Left lung (tissue), 10 donors: Measurements from ENCODE around the gene CBL. TPM values are rescaled to one million over a fixed set of nuclear protein-coding genes. Genes with fewer than 3 reads are reported as not detected.

Experiments used
- ATAC-seq: fragments of 200-7000 bp; cut with Tn5 transposase; one replicate; pipeline ENCODE4 v1.9.1; 2020; ENCODE audit warnings: moderate library complexity
- DNase-seq, 4 donors: peaks; one replicate each; pipeline ENCODE4 v3.0.0-alpha.2; 2013 to 2020
- H3K27ac ChIP-seq, 2 donors: fragments of 200-600 bp; sonication (generic) in 1 of 2; one replicate each; pipeline versions ENCODE4 v1.5.0 to v1.8.0; 2020 to 2021
- H3K27me3 ChIP-seq, 2 donors: fragments of 200-600 bp; sonication (generic) in 1 of 2; one replicate each; pipeline versions ENCODE4 v1.5.0 to v1.8.0; 2020 to 2021
- H3K36me3 ChIP-seq, 2 donors: fragments of 200-600 bp; sonication (generic) in 1 of 2; one replicate each; pipeline versions ENCODE4 v1.5.0 to v1.8.0; 2020 to 2021
- H3K4me1 ChIP-seq, 2 donors: fragments of 200-600 bp; one replicate each; pipeline ENCODE4 v1.8.0; 2021
- H3K4me3 ChIP-seq, 2 donors: fragments of 200-600 bp; sonication (generic) in 1 of 2; one replicate each; pipeline versions ENCODE4 v1.5.0 to v1.8.0; 2020 to 2021; ENCODE audit warnings: mild to moderate bottlenecking in 1 of 2
- H3K9me3 ChIP-seq, 2 donors: fragments of 200-600 bp; sonication (generic) in 1 of 2; one replicate each; pipeline versions ENCODE4 v1.5.0 to v1.8.0; 2020 to 2021
- intact Hi-C, 2 donors: fragments of 100-400 bp; cut with DNase I; formaldehyde crosslinking; loops; one replicate each; pipeline versions ENCODE4 v1.11.2 to v1.14.2; 2022
- polyA plus RNA-seq, 6 donors: library from polyadenylated mRNA; unstranded; fragments of 120-200 nt; gene quantifications; one replicate each; pipeline ENCODE4 v1.2.1, GENCODE V29; 2013; ENCODE audit not compliant: insufficient read length in 6 of 6
- total RNA-seq, 2 donors: library from RNA; stranded (reverse); fragmentation: NEBNext Ultra II Directional; extraction: Animal tissue kit (Norgen Biotek cat#: 25700); gene quantifications; one replicate each; pipeline ENCODE4 v1.2.1, GENCODE V29; 2021
- TF ChIP-seq, protein P1 (sequence below), 2 donors: fragments of 200-600 bp; sonication (generic) in 1 of 2; IDR thresholded peaks; one replicate each; pipeline versions ENCODE4 v1.5.0 to v1.8.0; 2021; ENCODE audit warnings: antibody characterized with exemption in 2 of 2
- donor health status: DM: no; HTN: yes; CAD: no.
- donor health status: DM: no; HTN: no; CAD: no.

Gene CBL
- total and polyA plus RNA-seq, 8 donors: 18.9 to 36.6 (median 22.1) TPM

GRCh38 chr11:119266063-119266462 is 59.9 kb downstream of the CBL start:
- H3K9me3 ChIP-seq: no peaks in the 10 kb centered on the region
- no peak overlapping the region for H3K4me3 ChIP-seq
- no peaks in the 10 kb centered on the region for H3K27me3 ChIP-seq
- no peak overlapping the region for H3K27ac ChIP-seq
- intact Hi-C loops: no loop called here
- ATAC-seq: no peak
- no peaks in the 10 kb centered on the region for H3K36me3 ChIP-seq
- peaks cover 5 to 49% of the 10 kb centered on the region in 2 donors for H3K4me1 ChIP-seq
- TF ChIP-seq, protein P1, sequence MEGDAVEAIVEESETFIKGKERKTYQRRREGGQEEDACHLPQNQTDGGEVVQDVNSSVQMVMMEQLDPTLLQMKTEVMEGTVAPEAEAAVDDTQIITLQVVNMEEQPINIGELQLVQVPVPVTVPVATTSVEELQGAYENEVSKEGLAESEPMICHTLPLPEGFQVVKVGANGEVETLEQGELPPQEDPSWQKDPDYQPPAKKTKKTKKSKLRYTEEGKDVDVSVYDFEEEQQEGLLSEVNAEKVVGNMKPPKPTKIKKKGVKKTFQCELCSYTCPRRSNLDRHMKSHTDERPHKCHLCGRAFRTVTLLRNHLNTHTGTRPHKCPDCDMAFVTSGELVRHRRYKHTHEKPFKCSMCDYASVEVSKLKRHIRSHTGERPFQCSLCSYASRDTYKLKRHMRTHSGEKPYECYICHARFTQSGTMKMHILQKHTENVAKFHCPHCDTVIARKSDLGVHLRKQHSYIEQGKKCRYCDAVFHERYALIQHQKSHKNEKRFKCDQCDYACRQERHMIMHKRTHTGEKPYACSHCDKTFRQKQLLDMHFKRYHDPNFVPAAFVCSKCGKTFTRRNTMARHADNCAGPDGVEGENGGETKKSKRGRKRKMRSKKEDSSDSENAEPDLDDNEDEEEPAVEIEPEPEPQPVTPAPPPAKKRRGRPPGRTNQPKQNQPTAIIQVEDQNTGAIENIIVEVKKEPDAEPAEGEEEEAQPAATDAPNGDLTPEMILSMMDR (IDR thresholded peaks at IDR 0.05): no peak
- DNase-seq: no peak

DNA sequence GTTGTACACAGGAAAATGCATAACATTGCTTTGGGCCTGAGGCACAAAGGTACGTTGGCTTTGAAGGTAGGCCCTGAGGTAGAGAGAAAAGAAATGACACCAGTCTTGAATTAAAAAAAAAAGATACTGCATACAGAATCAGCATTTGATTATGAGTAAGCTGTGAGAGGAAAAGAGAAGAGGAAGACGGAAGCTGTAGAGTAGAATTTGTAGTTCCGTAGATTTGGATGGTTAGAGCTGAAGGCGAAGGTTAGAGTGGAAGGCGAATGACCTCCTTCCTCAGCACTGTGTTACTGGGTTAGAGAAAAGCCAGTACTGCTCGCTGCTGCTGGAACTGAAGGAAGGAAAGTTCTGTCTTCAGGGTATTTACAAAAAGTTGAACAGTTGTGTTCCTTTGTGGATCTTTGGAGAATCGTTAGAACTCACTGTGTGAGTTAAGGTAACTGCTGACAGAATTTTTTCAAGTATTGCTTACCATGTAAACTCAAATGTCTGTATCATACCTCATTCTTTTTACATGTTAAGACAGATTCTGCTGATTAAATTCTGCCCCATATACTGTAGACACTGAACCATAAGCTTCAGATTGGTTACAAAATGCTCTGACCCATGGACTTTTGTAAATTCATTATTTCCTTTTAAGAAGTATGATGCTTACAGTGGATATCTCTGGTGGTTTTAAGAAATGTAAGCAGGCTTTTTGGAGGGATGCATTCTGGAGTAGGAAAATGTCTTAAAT is 60.5 kb downstream of the CBL start:
- DNase-seq (no peak), ATAC-seq (no peak)
- intact Hi-C loops: no loop called here
- H3K4me1 ChIP-seq: peaks cover 5 to 49% of the 10 kb centered on the region in 2 donors
- TF ChIP-seq, protein P1 (IDR thresholded peaks at IDR 0.05): no peak
- no peaks in the 10 kb centered on the region for H3K27me3 ChIP-seq
- no peak overlapping the region for H3K4me3 ChIP-seq
- H3K36me3 ChIP-seq: peaks cover 0 to 2% of the 10 kb centered on the region in 2 donors
- no peak overlapping the region for H3K27ac ChIP-seq
- no peaks in the 10 kb centered on the region for H3K9me3 ChIP-seq

GRCh38 chr11:119267645-119268044 is 61.5 kb downstream of the CBL start:
- no peak for ATAC-seq
- peaks cover 5 to 41% of the 10 kb centered on the region in 2 donors for H3K4me1 ChIP-seq
- no peaks in the 10 kb centered on the region for H3K27me3 ChIP-seq
- H3K9me3 ChIP-seq: no peaks in the 10 kb centered on the region
- H3K4me3 ChIP-seq: no peak overlapping the region
- no peak for DNase-seq
- TF ChIP-seq, protein P1 (IDR thresholded peaks at IDR 0.05): no peak
- peaks cover 0 to 12% of the 10 kb centered on the region in 2 donors for H3K36me3 ChIP-seq
- H3K27ac ChIP-seq: no peak overlapping the region
- intact Hi-C loops: no loop called here

GRCh38 chr11:119273721-119274120 is 67.6 kb downstream of the CBL start:
- no peak for DNase-seq
- intact Hi-C loops: no loop called here
- H3K36me3 ChIP-seq: peaks cover 0 to 73% of the 10 kb centered on the region in 2 donors

DNA sequence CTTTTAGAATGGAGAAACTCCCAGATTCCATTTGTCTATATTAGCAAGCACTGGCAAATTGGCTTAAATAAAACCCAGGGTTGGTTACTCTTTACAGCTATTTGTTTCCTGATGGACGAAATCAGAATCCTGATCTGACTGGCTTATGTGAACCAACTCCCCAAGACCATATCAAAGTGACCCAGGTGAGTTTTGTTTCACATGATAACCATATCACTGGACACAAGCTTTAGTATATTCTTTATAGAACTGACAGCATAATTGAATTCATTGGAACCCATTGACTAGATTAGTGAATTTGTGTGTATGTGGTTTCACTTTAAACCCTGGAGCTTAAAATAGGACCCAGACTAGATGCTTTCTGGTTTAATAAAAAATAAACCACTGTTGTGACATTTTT is 71.5 kb downstream of the CBL start:
- DNase-seq: no peak
- Histone ChIP-seq H3K27ac (no peak overlapping the region), H3K4me3 (no peak overlapping the region), H3K36me3 (peaks cover 0 to 91% of the 10 kb centered on the region in 2 donors), H3K27me3 (no peaks in the 10 kb centered on the region), H3K9me3 (no peaks in the 10 kb centered on the region), H3K4me1 (no peaks in the 10 kb centered on the region)
- no peak for ATAC-seq
- TF ChIP-seq, protein P1 (IDR thresholded peaks at IDR 0.05): no peak
- intact Hi-C loops: no loop called here

More at GRCh38 chr11:119273721-119274120, 67.6 kb downstream of the CBL start:
- ATAC-seq: no peak
- Histone ChIP-seq H3K4me3 (no peak overlapping the region), H3K9me3 (no peaks in the 10 kb centered on the region), H3K27me3 (no peaks in the 10 kb centered on the region), H3K27ac (no peak overlapping the region), H3K4me1 (peaks cover 0 to 2% of the 10 kb centered on the region in 2 donors)
- TF ChIP-seq, protein P1 (IDR thresholded peaks at IDR 0.05): no peak
